ENCODE results near the gene PTGES. TPM values are rescaled to one million over a fixed set of nuclear protein-coding genes. Genes with fewer than 3 reads are reported as not detected.
"Not testable (repeated sequence)": the region's sequence is repeated elsewhere in the genome, so short reads cannot be mapped to it uniquely, and the experiment has no call there.

PTGES gene
- total RNA-seq, 6 experiments from 2014 or later, result 0.15 to 0.24 TPM; not detected in 4

GRCh38 chr9:129755151-129755550 is 2.3 kb upstream of the PTGES start:
- ATAC-seq, result no peak
- no peak for TF ChIP-seq POLR2A (IDR thresholded peaks at IDR 0.05)
- TF ChIP-seq CTCF (IDR thresholded peaks at IDR 0.05), result no peak
- Histone ChIP-seq H3K4me3 (no peak overlapping the region), H3K4me1 (no peaks in the 10 kb centered on the region), H3K27me3 (no peaks in the 10 kb centered on the region), H3K9me3 (no peaks in the 10 kb centered on the region), H3K36me3 (no peaks in the 10 kb centered on the region), H3K27ac (no peak overlapping the region)
- DNase-seq, result no peak
- WGBS (ENCODE audit: insufficient coverage, low coverage, low lambda C conversion rate, missing lambda C conversion rate), result 78% methylated on average over 3 of the region's 5 CpGs
- intact Hi-C loops (cut with DNase I), result no loop called here

- H3K36me3 ChIP-seq, result no peaks in the 10 kb centered on the region
- no peak overlapping the region for H3K4me3 ChIP-seq
- no peaks in the 10 kb centered on the region for H3K9me3 ChIP-seq
- 56% methylated on average over 12 of the region's 31 CpGs for WGBS (ENCODE audit: insufficient coverage, low coverage, low lambda C conversion rate, missing lambda C conversion rate)
- intact Hi-C loops (cut with DNase I), result no loop called here
- H3K27ac ChIP-seq, result no peak overlapping the region
- ATAC-seq (peak; percentile 47 to 63 (median 52)), DNase-seq (peak; percentile 44 to 64 (median 59))
- TF ChIP-seq CTCF (IDR thresholded peaks at IDR 0.05) (no peak), POLR2A (IDR thresholded peaks at IDR 0.05) (no peak)
- no peaks in the 10 kb centered on the region for H3K4me1 ChIP-seq
- no peaks in the 10 kb centered on the region for H3K27me3 ChIP-seq
These were observed 721 bp downstream of the PTGES start for GRCh38 chr9:129751841-129752801.

GRCh38 chr9:129750013-129750638 is 2.7 kb downstream of the PTGES start:
- TF ChIP-seq CTCF (IDR thresholded peaks at IDR 0.05) (no peak), POLR2A (IDR thresholded peaks at IDR 0.05) (no peak)
- Histone ChIP-seq H3K27ac (no peak overlapping the region), H3K4me1 (no peaks in the 10 kb centered on the region), H3K9me3 (no peaks in the 10 kb centered on the region), H3K4me3 (no peak overlapping the region), H3K36me3 (no peaks in the 10 kb centered on the region), H3K27me3 (no peaks in the 10 kb centered on the region)
- intact Hi-C loops (cut with DNase I), result no loop called here
- WGBS (ENCODE audit: insufficient coverage, low coverage, low lambda C conversion rate, missing lambda C conversion rate), result 87% methylated on average over 3 of the region's 9 CpGs
- DNase-seq (no peak), ATAC-seq (no peak)

GRCh38 chr9:129749575-129749974 is 3.3 kb downstream of the PTGES start:
- Histone ChIP-seq H3K4me3 (no peak overlapping the region), H3K36me3 (no peaks in the 10 kb centered on the region), H3K4me1 (no peaks in the 10 kb centered on the region), H3K9me3 (no peaks in the 10 kb centered on the region), H3K27me3 (no peaks in the 10 kb centered on the region), H3K27ac (no peak overlapping the region)
- ATAC-seq (no peak), DNase-seq (no peak)
- TF ChIP-seq CTCF (IDR thresholded peaks at IDR 0.05) (no peak), POLR2A (IDR thresholded peaks at IDR 0.05) (no peak)
- 79% methylated on average over 6 of the region's 6 CpGs for WGBS (ENCODE audit: insufficient coverage, low coverage, low lambda C conversion rate, missing lambda C conversion rate)
- intact Hi-C loops (cut with DNase I), result no loop called here

- H3K4me3 ChIP-seq; H3K27ac ChIP-seq; H3K27me3 ChIP-seq; DNase-seq; H3K9me3 ChIP-seq; H3K36me3 ChIP-seq; H3K4me1 ChIP-seq; intact Hi-C loops (cut with DNase I); ATAC-seq: not testable (repeated sequence)
- WGBS (ENCODE audit: insufficient coverage, low coverage, low lambda C conversion rate, missing lambda C conversion rate), result no CpG with 5 or more reads among the region's 4 CpGs
These were observed 3.8 kb downstream of the PTGES start for GRCh38 chr9:129749052-129749451.
